ENCODE results near the gene OSBPL3. TPM values are rescaled to one million over a fixed set of nuclear protein-coding genes. Genes with fewer than 3 reads are reported as not detected.
A peak's percentile ranks its signal among the peaks of the same experiment; 100 is the strongest.

OSBPL3 gene
- total and polyA plus RNA-seq, 11 donors: 1.5 to 14.3 (median 4.9) TPM

- Histone ChIP-seq H3K4me3 (no peak overlapping the region), H3K9me3 (no peaks in the 10 kb centered on the region), H3K27me3 (no peaks in the 10 kb centered on the region), H3K36me3 (no peaks in the 10 kb centered on the region), H3K27ac (no peak overlapping the region), H3K4me1 (peaks cover 0 to 12% (median 0%) of the 10 kb centered on the region in 12 donors)
- 89 to 93% (median 90%) methylated on average over 10 of the region's 10 CpGs for WGBS, 4 donors
- DNase-seq (no peak), ATAC-seq (no peak)
- intact Hi-C loops (cut with DNase I): no loop called here
- TF ChIP-seq, protein P1, sequence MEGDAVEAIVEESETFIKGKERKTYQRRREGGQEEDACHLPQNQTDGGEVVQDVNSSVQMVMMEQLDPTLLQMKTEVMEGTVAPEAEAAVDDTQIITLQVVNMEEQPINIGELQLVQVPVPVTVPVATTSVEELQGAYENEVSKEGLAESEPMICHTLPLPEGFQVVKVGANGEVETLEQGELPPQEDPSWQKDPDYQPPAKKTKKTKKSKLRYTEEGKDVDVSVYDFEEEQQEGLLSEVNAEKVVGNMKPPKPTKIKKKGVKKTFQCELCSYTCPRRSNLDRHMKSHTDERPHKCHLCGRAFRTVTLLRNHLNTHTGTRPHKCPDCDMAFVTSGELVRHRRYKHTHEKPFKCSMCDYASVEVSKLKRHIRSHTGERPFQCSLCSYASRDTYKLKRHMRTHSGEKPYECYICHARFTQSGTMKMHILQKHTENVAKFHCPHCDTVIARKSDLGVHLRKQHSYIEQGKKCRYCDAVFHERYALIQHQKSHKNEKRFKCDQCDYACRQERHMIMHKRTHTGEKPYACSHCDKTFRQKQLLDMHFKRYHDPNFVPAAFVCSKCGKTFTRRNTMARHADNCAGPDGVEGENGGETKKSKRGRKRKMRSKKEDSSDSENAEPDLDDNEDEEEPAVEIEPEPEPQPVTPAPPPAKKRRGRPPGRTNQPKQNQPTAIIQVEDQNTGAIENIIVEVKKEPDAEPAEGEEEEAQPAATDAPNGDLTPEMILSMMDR (IDR thresholded peaks at IDR 0.05): no peak
- TF ChIP-seq POLR2A (IDR thresholded peaks at IDR 0.05): no peak
Measured at GRCh38 chr7:24788961-24789576, 190.9 kb downstream of the OSBPL3 start.

GRCh38 chr7:24788075-24788474 is 191.9 kb downstream of the OSBPL3 start:
- DNase-seq: no peak
- intact Hi-C loops (cut with DNase I): no loop called here
- Histone ChIP-seq H3K27ac (no peak overlapping the region), H3K36me3 (no peaks in the 10 kb centered on the region), H3K4me1 (peaks cover 0 to 7% (median 0%) of the 10 kb centered on the region in 12 donors), H3K27me3 (no peaks in the 10 kb centered on the region), H3K4me3 (no peak overlapping the region), H3K9me3 (peaks cover 0 to 3% (median 0%) of the 10 kb centered on the region in 12 donors)
- ATAC-seq: no peak
- TF ChIP-seq, protein P1 (IDR thresholded peaks at IDR 0.05): peak in 8 of 12 donors; percentile 9 to 38 (median 23)
- TF ChIP-seq POLR2A (IDR thresholded peaks at IDR 0.05): no peak
- WGBS, 4 donors: 93 to 97% (median 95%) methylated on average over 9 of the region's 9 CpGs

DNA sequence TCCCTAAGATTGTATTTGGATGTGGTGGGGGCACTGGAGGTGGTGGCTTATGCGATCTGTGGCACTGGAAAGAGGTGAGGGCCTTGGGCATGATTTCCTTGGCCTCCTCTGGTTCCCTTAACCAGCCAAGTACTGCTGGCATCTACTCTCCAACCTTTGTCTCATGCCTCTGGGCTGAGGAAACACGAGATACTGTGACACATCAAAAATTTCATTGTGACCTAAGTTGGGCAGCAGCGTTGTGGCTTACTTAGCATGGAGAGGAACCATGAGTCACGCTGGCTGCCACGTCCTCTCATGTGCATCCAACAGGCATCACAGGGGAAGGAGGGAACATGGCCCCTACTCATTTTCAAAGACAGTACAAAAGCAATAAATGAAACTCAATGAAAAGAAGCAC is 193.0 kb downstream of the OSBPL3 start:
- ATAC-seq (peak in 3 of 4 donors; percentile 39 to 61 (median 52)), DNase-seq (no peak)
- no peaks in the 10 kb centered on the region for H3K27me3 ChIP-seq
- 69 to 84% (median 74%) methylated on average over 5 of the region's 5 CpGs for WGBS, 4 donors
- peaks cover 0 to 7% (median 0%) of the 10 kb centered on the region in 12 donors for H3K4me1 ChIP-seq
- no peak overlapping the region for H3K4me3 ChIP-seq
- H3K9me3 ChIP-seq: peaks cover 0 to 7% (median 0%) of the 10 kb centered on the region in 12 donors
- no peaks in the 10 kb centered on the region for H3K36me3 ChIP-seq
- H3K27ac ChIP-seq: peak overlapping the region in 1 of 12 donors; percentile 74
- intact Hi-C loops (cut with DNase I): no loop called here
- TF ChIP-seq, protein P1 (IDR thresholded peaks at IDR 0.05): no peak
- TF ChIP-seq POLR2A (IDR thresholded peaks at IDR 0.05): no peak

- intact Hi-C loops (cut with DNase I): no loop called here
- no peak for ATAC-seq
- peak overlapping the region in 1 of 12 donors; percentile 74 for H3K27ac ChIP-seq
- H3K4me3 ChIP-seq: no peak overlapping the region
- no peak for TF ChIP-seq POLR2A (IDR thresholded peaks at IDR 0.05)
- TF ChIP-seq, protein P1 (IDR thresholded peaks at IDR 0.05): no peak
- WGBS, 4 donors: 84 to 88% (median 85%) methylated on average over 4 of the region's 4 CpGs
- H3K27me3 ChIP-seq: no peaks in the 10 kb centered on the region
- H3K4me1 ChIP-seq: peaks cover 0 to 7% (median 0%) of the 10 kb centered on the region in 12 donors
- peaks cover 0 to 7% (median 0%) of the 10 kb centered on the region in 12 donors for H3K9me3 ChIP-seq
- no peak for DNase-seq
- no peaks in the 10 kb centered on the region for H3K36me3 ChIP-seq
Measured at GRCh38 chr7:24786306-24786705, 193.7 kb downstream of the OSBPL3 start.

All from heart left ventricle (tissue), 16 donors.